Measurements from ENCODE around the gene JUNB.

Gene JUNB

DNA sequence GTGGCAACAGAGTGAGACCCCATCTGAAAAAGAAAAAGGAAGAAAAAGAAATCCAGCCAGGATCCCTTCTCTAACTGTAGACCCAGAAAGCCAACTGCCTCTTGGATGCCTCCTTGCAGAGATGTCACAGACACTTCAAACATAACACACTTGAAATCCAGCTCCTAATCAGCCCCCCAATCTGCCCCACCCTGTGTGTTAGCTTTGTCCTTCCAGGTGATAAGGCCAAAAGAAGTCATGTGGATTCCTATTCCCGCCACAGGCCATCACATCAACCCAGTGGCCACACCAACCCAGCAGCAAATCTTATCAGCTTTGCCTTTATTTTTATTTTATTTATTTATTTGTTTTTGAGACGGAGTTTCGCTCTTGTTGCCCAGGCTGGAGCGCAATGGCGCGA is 31.6 kb upstream of the JUNB start:
- peaks cover 32% of the 10 kb centered on the region for H3K36me3 Mint-ChIP-seq (ENCODE audit: low read depth)
- H3K4me1 Mint-ChIP-seq: peaks cover 5% of the 10 kb centered on the region
- peaks cover 22% of the 10 kb centered on the region for H3K27me3 Mint-ChIP-seq (ENCODE audit: low read depth, poor library complexity)
- peaks cover 14% of the 10 kb centered on the region for H3K9me3 Mint-ChIP-seq
- TF ChIP-seq, protein P1, sequence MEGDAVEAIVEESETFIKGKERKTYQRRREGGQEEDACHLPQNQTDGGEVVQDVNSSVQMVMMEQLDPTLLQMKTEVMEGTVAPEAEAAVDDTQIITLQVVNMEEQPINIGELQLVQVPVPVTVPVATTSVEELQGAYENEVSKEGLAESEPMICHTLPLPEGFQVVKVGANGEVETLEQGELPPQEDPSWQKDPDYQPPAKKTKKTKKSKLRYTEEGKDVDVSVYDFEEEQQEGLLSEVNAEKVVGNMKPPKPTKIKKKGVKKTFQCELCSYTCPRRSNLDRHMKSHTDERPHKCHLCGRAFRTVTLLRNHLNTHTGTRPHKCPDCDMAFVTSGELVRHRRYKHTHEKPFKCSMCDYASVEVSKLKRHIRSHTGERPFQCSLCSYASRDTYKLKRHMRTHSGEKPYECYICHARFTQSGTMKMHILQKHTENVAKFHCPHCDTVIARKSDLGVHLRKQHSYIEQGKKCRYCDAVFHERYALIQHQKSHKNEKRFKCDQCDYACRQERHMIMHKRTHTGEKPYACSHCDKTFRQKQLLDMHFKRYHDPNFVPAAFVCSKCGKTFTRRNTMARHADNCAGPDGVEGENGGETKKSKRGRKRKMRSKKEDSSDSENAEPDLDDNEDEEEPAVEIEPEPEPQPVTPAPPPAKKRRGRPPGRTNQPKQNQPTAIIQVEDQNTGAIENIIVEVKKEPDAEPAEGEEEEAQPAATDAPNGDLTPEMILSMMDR (IDR thresholded peaks at IDR 0.05): no peak
- H3K4me3 Mint-ChIP-seq: no peak overlapping the region
- no peak overlapping the region for H3K27ac Mint-ChIP-seq
- DNase-seq: no peak

DNA sequence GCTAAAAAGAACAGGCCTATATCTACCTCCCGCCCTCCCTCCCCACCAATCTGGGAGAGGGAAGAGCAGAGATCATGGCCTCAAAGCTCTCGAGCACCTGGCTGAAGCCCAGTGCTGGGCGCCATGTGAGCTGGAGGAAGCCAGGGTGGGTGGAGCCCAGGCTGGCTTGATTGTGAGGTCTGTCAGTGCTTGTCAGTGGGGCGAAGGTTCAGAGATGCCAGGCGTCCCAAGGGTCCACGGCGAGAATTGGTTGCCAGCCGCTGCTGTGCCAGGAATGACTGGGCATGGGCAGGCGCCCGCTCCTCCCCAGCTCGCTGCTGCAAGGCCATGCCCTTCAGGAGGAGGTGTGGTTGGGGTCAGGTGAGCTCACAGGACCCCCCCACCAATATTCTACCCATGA is 28.2 kb upstream of the JUNB start:
- DNase-seq: no peak
- H3K4me1 Mint-ChIP-seq: peaks cover 4% of the 10 kb centered on the region
- TF ChIP-seq, protein P1 (IDR thresholded peaks at IDR 0.05): no peak
- H3K36me3 Mint-ChIP-seq (ENCODE audit: low read depth): peaks cover 39% of the 10 kb centered on the region
- H3K4me3 Mint-ChIP-seq: no peak overlapping the region
- H3K27ac Mint-ChIP-seq: no peak overlapping the region
- peaks cover 14% of the 10 kb centered on the region for H3K27me3 Mint-ChIP-seq (ENCODE audit: low read depth, poor library complexity)
- peaks cover 14% of the 10 kb centered on the region for H3K9me3 Mint-ChIP-seq

DNA sequence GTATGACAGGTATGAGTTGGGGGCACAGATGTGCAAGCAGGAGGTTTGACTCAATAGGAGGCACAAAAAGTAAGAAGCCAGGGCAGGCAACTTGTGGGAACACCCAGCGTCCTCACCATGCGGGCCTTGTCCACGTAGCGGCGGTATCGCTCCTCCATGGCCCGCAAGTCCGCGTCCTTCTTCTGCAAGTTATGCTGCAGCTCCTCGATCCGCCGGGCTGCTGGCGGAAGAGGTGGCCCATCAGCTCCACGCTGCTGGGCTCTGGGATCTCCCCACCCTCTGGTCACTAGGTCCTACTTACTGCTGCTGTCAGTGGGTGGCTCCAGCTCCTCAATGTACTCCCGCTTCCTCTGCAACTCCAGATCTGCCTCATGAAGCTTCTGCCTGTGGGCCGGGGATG is 26.6 kb upstream of the JUNB start:
- no peak for DNase-seq
- peaks cover 14% of the 10 kb centered on the region for H3K9me3 Mint-ChIP-seq
- TF ChIP-seq, protein P1 (IDR thresholded peaks at IDR 0.05): no peak

DNA sequence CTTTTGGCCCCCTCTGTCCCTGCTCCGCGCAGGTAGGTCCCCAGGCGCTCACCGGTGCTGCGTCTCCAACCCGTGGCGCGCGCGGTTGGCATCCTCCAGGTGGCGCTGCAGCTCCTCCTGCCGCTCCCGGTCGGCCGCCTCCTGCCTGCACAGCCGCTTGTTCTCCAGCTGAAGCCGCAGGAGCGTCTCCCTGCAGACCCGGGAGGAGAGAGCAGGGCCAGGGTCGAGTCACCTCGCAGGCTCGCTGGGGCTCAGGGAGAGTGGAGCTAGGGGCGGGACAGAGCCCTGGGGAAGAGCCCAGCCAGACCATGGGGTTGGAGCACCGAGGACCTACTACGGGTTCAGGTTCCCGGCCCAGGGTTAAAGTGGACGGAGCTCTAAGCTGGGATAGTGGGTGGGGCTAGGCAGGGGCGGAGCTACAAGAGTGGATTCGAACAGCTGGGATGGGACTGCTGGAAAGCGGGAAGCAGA is 25.2 kb upstream of the JUNB start:
- H3K4me3 Mint-ChIP-seq: peak overlapping the region; percentile 73
- peaks cover 8% of the 10 kb centered on the region for H3K4me1 Mint-ChIP-seq
- peak; percentile 87 for DNase-seq
- H3K27me3 Mint-ChIP-seq (ENCODE audit: low read depth, poor library complexity): peaks cover 25% of the 10 kb centered on the region
- H3K36me3 Mint-ChIP-seq (ENCODE audit: low read depth): peaks cover 34% of the 10 kb centered on the region
- H3K9me3 Mint-ChIP-seq: peaks cover 10% of the 10 kb centered on the region
- no peak overlapping the region for H3K27ac Mint-ChIP-seq
- TF ChIP-seq, protein P1 (IDR thresholded peaks at IDR 0.05): peak; percentile 58

More for the DNA sequence above, 26.6 kb upstream of the JUNB start:
- Mint-ChIP-seq H3K4me1 (peaks cover 8% of the 10 kb centered on the region), H3K36me3 (ENCODE audit: low read depth) (peaks cover 39% of the 10 kb centered on the region), H3K27me3 (ENCODE audit: low read depth, poor library complexity) (peaks cover 13% of the 10 kb centered on the region), H3K4me3 (no peak overlapping the region), H3K27ac (no peak overlapping the region)

DNA sequence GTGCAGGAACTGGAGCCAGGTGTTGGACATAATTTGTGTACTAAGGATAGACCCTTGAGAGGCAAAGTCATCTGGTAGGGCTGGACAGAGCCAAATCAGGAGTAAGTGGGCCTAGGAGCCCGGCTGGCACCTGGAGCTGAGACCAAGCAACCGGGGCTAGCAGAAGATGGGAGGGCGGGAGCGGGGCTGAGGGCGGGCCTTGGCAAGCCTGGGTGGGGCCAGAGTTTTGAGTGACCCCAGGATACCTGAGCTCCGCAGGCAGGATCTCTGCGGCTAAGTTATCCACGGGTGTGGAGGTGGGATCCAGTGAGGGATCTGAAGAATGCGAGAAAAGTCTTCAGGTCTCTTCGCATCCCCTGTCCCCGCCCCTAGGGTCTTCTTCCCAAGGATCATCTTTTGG is 24.1 kb upstream of the JUNB start:
- Mint-ChIP-seq H3K4me1 (peaks cover 8% of the 10 kb centered on the region), H3K4me3 (no peak overlapping the region), H3K27me3 (ENCODE audit: low read depth, poor library complexity) (peaks cover 29% of the 10 kb centered on the region), H3K36me3 (ENCODE audit: low read depth) (peaks cover 27% of the 10 kb centered on the region), H3K9me3 (no peaks in the 10 kb centered on the region), H3K27ac (no peak overlapping the region)
- no peak for DNase-seq
- TF ChIP-seq, protein P1 (IDR thresholded peaks at IDR 0.05): no peak

DNA sequence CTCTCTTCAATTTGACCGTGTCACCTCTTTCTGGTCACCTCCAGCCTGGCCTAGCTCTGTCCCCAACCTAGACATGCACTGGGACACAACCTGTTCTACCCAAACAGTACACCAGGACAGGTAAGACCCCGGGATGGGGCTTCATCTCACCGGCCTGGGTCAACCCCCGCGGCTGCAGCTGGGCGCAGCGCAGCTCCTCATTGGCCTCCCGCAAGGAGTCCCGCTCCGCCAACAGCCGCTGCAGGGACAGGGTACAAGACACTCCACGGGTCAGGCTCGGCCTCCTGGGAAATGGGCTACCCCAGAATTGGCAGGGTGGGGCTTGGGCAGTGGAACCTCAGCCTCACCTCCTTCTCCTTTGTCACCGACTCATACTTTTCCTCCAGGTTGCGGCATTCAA is 23.6 kb upstream of the JUNB start:
- H3K4me3 Mint-ChIP-seq: no peak overlapping the region
- no peak overlapping the region for H3K27ac Mint-ChIP-seq
- peaks cover 22% of the 10 kb centered on the region for H3K36me3 Mint-ChIP-seq (ENCODE audit: low read depth)
- no peaks in the 10 kb centered on the region for H3K9me3 Mint-ChIP-seq
- peaks cover 8% of the 10 kb centered on the region for H3K4me1 Mint-ChIP-seq
- DNase-seq: no peak
- TF ChIP-seq, protein P1 (IDR thresholded peaks at IDR 0.05): no peak
- H3K27me3 Mint-ChIP-seq (ENCODE audit: low read depth, poor library complexity): peaks cover 34% of the 10 kb centered on the region
